T-helper 2 cell treated with Interferon-gamma antibody and Interleukin-4, amounts not matched to agents 5 μg/mL and 100 μg/mL, for 36 hours (primary cell): Measurements from ENCODE around the gene DTL.

Experiments used
- DNase-seq: peaks from one replicate; pipeline ENCODE4 v3.0.0; 2021; ENCODE audit warnings: low spot score
- H3K27ac Mint-ChIP-seq: one replicate; pipeline ENCODE4 v1.8.0; 2021; ENCODE audit warnings: mild to moderate bottlenecking, mixed read lengths
- H3K27me3 Mint-ChIP-seq: one replicate; pipeline ENCODE4 v1.8.0; 2021; ENCODE audit warnings: low read depth, mixed read lengths
- H3K36me3 Mint-ChIP-seq: one replicate; pipeline ENCODE4 v1.8.0; 2021; ENCODE audit warnings: low read depth, mixed read lengths
- H3K4me1 Mint-ChIP-seq: one replicate; pipeline ENCODE4 v1.8.0; 2021; ENCODE audit warnings: low read depth, mixed read lengths
- H3K4me3 Mint-ChIP-seq: one replicate; pipeline ENCODE4 v1.8.0; 2022; ENCODE audit warnings: mild to moderate bottlenecking, moderate library complexity, mixed read lengths
- H3K9me3 Mint-ChIP-seq: one replicate; pipeline ENCODE4 v1.8.0; 2021; ENCODE audit warnings: mixed read lengths

DTL gene

DNA sequence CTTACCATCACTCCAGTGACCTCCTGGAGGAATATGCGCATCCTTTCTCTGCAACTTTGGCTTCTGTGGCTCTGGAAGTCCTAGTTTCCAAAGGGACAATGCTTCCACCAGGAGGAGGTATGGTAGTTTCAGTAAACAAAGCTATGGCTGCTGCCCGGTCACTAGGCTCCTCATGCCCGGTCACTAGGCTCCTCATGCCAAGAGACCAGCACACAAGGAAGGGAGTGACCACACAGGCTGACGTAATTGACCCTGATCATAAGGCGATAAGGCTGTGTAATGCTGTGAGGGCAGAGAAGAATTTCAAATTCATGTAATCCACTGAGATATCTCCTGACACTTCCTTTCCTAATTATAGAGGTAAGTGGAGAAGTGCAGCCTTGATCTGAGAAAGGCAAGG is 102.9 kb downstream of the DTL start:
- peaks cover 10% of the 10 kb centered on the region for H3K9me3 Mint-ChIP-seq
- H3K27ac Mint-ChIP-seq, result no peak overlapping the region
- peaks cover 24% of the 10 kb centered on the region for H3K36me3 Mint-ChIP-seq
- no peak overlapping the region for H3K4me3 Mint-ChIP-seq
- no peaks in the 10 kb centered on the region for H3K27me3 Mint-ChIP-seq
- H3K4me1 Mint-ChIP-seq, result no peaks in the 10 kb centered on the region
- no peak for DNase-seq

GRCh38 chr1:212139526-212140135 is 104.1 kb downstream of the DTL start:
- no peak overlapping the region for H3K4me3 Mint-ChIP-seq
- H3K4me1 Mint-ChIP-seq, result no peaks in the 10 kb centered on the region
- peaks cover 16% of the 10 kb centered on the region for H3K36me3 Mint-ChIP-seq
- H3K27me3 Mint-ChIP-seq, result no peaks in the 10 kb centered on the region
- H3K9me3 Mint-ChIP-seq, result peaks cover 8% of the 10 kb centered on the region
- DNase-seq, result no peak
- no peak overlapping the region for H3K27ac Mint-ChIP-seq

DNA sequence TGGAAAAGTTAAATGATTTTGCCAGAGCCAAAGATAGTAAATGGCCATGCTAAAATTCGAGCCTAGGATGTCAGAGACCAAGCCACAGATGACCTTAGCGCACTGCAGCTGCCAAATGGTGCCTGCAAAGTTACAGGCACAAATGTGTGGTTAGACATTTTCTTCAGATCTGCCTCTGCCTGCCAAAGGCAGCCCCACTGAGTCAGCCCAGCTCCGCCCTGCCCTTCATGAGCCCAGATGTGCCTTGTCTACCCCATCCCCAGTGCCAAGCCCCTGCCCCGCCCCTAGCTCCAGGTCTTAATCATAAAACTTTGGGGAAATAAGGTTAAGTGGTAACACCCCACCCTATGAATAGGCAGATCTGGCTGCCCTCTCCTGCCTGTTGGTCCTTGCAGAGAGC is 105.9 kb downstream of the DTL start:
- DNase-seq, result no peak
- Mint-ChIP-seq H3K9me3 (peaks cover 6% of the 10 kb centered on the region), H3K27me3 (no peaks in the 10 kb centered on the region), H3K36me3 (peaks cover 6% of the 10 kb centered on the region), H3K4me3 (no peak overlapping the region), H3K27ac (no peak overlapping the region), H3K4me1 (no peaks in the 10 kb centered on the region)

DNA sequence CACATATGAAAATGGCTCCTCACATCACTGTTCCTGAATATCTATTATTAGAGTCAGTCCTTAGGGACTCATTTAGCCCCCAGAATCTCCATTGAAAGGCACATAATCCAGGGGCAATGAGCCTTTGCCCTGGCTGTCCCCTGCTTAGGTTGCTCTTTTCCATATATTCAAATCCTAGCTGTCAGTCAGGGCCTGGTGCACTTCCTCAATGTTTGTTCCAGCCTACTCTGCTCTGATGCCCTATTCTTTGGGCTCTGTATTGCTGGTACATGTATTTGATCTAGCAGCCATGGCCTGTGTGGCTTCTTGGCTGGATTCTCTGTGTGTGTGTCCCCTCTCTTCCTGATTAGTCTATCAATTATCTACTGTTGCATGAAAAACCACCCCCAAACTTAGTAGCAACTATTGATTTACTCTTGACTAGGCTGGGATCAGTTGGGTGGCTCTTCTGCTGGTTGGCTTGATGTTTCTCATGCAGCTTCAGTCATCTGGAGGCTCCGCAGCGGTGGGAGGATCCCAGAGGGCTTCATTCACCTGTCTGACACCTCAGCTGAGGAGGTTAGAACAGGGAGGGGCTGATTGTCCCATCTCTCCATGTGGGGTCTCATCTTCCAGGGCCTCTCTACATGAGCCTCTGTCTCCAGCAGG is 107.5 kb downstream of the DTL start:
- Mint-ChIP-seq H3K27me3 (no peaks in the 10 kb centered on the region), H3K4me3 (no peak overlapping the region), H3K9me3 (peaks cover 6% of the 10 kb centered on the region), H3K4me1 (no peaks in the 10 kb centered on the region), H3K27ac (no peak overlapping the region), H3K36me3 (peaks cover 6% of the 10 kb centered on the region)
- no peak for DNase-seq

GRCh38 chr1:212147581-212148033 is 112.1 kb downstream of the DTL start:
- Mint-ChIP-seq H3K9me3 (peaks cover 6% of the 10 kb centered on the region), H3K27ac (no peak overlapping the region), H3K36me3 (no peaks in the 10 kb centered on the region), H3K4me1 (no peaks in the 10 kb centered on the region), H3K4me3 (no peak overlapping the region), H3K27me3 (no peaks in the 10 kb centered on the region)
- no peak for DNase-seq

DNA sequence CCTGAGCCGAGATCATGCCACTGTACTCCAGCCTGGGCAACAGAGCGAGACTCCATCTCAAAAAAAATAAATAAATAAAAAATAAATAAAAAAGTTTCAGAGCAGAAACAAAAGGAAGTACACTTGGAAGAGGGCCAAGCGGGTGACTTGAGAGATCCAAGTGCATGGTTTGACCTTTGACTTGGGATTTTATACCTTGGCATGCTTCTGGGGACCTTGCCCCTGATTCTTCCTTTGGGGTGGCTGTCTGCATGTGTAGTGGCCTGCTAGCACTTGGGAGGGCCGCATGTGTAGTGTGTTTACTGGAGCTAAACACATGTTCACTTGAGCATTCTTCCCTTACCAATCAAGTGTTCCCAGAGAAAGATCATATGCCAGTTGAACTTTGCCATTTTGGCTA is 114.0 kb downstream of the DTL start:
- H3K27ac Mint-ChIP-seq, result no peak overlapping the region
- no peak overlapping the region for H3K4me3 Mint-ChIP-seq

DNA sequence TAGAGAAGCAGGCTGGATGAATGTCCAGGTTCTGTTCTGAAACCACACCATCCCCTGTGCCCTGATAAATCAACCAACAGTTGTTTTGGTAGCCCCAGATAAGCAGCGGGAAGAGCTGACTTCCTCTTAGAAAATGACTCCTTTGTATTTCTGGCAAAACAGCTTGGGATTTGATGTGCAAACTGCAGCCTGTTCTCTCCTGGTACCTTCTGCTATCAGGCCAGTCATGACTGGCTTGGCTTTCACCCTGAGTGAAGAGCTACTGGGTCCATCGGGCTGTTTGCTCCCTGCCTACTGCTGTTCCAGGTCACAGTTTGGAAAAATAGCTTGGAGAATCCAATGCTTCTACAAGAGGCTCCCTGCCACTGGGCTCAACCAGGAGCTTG is 116.8 kb downstream of the DTL start:
- H3K27ac Mint-ChIP-seq, result no peak overlapping the region
- no peak overlapping the region for H3K4me3 Mint-ChIP-seq
- peaks cover 3% of the 10 kb centered on the region for H3K4me1 Mint-ChIP-seq
- no peaks in the 10 kb centered on the region for H3K9me3 Mint-ChIP-seq
- no peak for DNase-seq
- no peaks in the 10 kb centered on the region for H3K36me3 Mint-ChIP-seq
- no peaks in the 10 kb centered on the region for H3K27me3 Mint-ChIP-seq

More for the DNA sequence above, 114.0 kb downstream of the DTL start:
- Mint-ChIP-seq H3K27me3 (no peaks in the 10 kb centered on the region), H3K36me3 (no peaks in the 10 kb centered on the region), H3K4me1 (peaks cover 3% of the 10 kb centered on the region), H3K9me3 (no peaks in the 10 kb centered on the region)
- DNase-seq, result no peak

DNA sequence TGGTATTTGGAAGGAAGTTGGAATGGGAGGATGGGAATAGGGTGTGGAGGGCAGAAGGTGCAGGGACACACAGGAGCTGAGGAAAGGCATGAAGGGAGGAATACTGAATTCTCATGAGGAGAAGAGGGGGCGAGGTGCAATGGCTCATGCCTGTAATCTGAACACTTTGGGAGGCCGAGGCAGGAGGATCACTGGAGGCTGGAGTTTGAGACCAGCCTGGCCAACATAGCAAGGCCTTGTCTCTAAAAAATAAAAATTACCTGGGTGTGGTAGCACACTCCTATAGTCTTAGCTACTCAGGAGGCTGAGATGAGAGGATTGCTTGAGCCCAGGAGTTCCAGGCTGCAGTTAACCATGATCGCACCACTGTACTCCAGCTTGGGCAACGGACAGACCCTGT is 117.3 kb downstream of the DTL start:
- H3K4me3 Mint-ChIP-seq, result no peak overlapping the region
- H3K36me3 Mint-ChIP-seq, result no peaks in the 10 kb centered on the region
- H3K27me3 Mint-ChIP-seq, result no peaks in the 10 kb centered on the region
- H3K9me3 Mint-ChIP-seq, result no peaks in the 10 kb centered on the region
- DNase-seq, result no peak
- H3K4me1 Mint-ChIP-seq, result peaks cover 3% of the 10 kb centered on the region
- H3K27ac Mint-ChIP-seq, result no peak overlapping the region

GRCh38 chr1:212153635-212154034 is 118.1 kb downstream of the DTL start:
- H3K4me3 Mint-ChIP-seq, result no peak overlapping the region
- no peak for DNase-seq
- no peaks in the 10 kb centered on the region for H3K36me3 Mint-ChIP-seq
- H3K27ac Mint-ChIP-seq, result no peak overlapping the region
- no peaks in the 10 kb centered on the region for H3K9me3 Mint-ChIP-seq
- no peaks in the 10 kb centered on the region for H3K27me3 Mint-ChIP-seq
- H3K4me1 Mint-ChIP-seq, result peaks cover 3% of the 10 kb centered on the region
